HG03442 (cell line): ENCODE data around the gene OR2V2.
A peak's percentile ranks its signal among the peaks of the same experiment; 100 is the strongest.
"Not testable (repeated sequence)": the region's sequence is repeated elsewhere in the genome, so short reads cannot be mapped to it uniquely, and the experiment has no call there.

ENCODE experiments used
- ATAC-seq: cut with Tn5 transposase; IDR thresholded peaks from one replicate; pipeline ENCODE4 v1.9.1; 2021; ENCODE audit warnings: mild to moderate bottlenecking, moderate library complexity; ENCODE audit not compliant: unreplicated experiment

Gene OR2V2

DNA sequence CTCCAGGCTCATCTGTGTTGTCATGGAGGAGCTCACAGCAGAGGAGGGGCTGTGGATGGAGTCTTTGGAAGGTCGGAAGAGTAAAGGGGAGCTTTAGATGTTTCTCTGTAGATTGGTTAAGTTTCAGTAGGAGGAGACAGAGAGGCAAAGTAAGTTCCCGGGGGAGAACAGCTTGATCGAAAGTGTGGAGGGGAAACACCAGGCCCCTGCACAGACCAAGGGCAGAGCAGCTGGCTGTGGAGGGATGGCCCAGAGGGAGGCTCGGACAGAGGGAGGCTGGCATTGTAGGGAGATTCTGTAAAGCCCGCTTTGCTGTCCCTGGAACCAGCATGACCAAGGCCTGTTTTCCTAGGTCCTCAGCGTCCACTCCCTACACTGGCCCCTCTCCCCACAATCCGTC, 5.3 kb upstream of the OR2V2 start:
- no peak for ATAC-seq

DNA sequence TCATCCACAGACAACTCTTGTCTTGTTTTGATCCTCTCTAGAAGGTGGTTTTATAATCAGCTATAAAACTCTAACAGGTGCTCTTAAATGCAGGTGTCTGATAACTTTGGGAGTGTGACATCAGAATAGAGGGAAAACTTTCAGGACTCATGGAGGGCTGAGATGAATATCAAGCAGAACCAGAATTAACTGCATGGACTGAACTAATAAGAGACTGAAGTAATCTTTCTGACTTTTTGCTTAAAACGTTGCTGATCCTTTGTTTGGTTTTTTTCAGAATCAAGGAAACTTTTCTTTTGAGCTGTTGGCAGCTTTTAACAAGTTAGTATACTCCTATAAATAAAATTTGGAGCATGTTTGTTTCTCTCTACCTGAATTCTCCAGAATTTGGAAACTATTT, 2.3 kb upstream of the OR2V2 start:
- no peak for ATAC-seq

DNA sequence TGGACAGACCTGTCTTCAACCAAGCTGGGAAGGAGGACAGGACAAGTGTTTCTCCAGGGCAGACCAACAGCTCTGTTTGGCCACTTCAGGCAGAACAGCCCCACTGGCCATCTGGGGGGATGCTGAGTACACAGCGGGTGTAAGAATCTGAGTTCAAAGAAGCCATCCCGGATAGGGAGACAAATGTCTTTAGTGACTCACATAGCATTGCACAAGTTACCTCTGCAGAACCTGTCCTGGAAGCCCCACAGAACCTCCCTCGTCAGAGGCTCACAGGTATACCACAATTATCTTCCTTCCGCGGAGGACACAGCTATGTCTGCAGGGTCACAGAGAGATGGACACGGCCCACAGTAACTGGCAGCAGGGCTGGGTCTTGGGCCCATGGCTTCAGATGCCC, 2.0 kb downstream of the OR2V2 start:
- ATAC-seq, result no peak

DNA sequence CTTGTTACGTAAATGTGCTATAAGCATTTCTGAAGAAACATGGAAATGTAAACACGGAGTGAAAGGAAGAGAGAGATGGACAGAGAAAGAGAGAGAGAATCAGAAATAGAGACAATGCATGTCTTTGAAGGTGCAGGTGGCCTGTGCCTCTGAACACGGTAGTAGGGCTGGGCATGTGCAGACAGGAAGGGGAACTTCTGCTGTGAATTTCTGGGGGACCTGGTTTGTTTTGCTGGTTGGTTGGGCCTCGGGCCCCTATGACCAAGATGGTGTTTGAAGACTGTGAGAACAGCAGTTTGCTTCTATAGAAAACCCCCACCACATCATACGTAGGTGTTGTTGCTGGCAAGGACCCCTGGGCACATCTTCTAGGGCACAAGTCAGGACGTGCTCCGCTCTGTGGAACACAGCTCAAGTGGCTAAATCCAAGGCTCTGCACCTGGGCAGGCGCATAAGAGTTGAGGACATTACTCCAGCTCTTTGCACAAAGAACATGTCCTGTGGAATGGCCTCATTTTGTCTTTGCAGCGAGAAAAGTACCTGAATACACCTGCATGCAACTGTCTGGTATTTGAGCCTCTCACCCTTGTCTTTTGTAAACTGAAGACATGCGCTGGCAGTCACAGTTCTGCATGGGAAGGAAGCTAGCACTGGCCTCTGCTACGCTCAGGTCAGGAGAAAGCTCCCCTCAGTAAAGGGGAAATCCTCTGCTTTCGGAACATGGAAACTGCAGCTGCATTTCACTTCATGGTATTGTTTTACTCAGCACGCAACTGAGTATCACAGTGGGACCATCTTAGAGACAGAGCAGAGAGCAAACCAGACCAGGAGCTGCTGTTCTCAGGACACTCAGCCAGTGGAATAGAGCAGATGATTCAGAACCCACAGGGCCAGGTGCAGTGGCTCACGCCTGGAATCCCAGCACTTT, 2.7 kb downstream of the OR2V2 start:
- no peak for ATAC-seq

DNA sequence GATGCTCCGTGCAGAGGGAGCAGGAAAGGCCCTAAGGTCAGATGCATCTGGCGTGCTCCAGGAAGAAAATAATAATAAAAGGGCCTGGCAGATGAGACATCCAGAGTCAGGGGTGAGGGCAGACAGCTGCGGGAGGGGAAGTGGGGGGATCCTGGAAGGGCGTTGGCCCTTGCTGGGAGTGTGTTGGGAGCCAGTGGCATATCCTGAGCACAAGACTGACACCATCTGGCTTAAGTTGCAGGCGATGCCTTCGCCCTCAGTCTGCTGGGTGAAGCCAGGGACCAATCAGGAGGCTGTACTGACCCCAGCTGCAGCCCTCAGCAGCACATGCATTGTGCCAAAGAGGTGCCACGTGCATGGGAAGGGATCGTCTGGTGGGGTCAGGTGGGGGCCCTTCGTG, 3.8 kb downstream of the OR2V2 start:
- ATAC-seq, result no peak

DNA sequence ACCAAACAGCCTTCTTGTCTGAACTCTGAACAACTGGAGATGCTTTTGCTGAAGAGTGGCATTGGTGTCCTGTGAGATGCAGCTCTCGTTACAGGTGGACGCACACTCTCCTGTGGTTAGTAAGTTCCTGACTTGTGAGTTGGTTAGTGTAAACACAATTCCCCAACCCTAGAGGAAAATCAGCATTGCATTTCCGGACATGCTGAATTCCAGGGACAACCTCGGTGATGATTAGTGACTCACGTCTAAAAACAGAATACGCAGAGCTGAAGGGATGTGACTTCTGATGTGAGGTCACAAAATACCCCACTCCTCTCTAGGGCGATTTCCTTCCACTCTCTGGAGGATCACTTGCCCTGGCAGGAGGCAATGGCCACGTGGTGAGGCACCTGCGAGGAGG, 5.0 kb downstream of the OR2V2 start:
- no peak for ATAC-seq

DNA sequence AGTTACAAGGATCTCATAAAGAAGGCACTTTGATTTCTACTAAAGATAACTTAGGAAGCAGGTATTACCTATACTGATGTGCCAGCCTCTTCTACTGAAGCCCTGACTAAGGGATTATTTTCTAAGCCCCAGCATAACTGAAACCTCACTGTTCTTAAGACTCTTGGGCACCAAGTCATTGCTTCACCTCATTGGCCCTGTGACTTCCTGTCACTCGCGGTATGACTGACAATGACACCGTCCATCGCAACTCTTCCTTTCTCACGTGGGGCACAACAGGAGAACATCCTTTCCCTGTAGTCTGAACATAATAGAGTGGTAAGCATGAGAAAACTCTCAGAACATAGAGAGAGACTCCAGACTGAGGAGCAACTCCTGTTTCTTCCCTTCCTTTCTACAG, 6.4 kb downstream of the OR2V2 start:
- no peak for ATAC-seq

DNA sequence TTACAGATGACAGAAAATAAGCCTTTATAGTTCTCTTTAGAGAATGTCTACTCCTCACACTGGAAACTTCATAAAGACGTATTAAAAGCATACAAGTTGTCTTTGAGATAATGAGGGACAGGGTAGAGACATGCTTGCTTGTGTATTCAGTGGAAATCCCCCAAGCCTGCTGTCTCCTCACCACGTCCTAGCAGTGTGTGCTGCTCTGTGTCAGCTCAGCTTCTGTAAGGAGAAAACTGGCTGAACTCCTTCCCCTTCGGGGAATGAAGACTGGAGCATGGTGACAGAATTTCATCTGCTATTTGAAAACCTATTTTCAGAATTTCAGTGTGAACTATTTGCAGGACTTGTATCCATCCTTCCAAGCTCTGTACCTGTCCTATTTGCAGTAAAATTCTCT, 9.4 kb downstream of the OR2V2 start:
- no peak for ATAC-seq

DNA sequence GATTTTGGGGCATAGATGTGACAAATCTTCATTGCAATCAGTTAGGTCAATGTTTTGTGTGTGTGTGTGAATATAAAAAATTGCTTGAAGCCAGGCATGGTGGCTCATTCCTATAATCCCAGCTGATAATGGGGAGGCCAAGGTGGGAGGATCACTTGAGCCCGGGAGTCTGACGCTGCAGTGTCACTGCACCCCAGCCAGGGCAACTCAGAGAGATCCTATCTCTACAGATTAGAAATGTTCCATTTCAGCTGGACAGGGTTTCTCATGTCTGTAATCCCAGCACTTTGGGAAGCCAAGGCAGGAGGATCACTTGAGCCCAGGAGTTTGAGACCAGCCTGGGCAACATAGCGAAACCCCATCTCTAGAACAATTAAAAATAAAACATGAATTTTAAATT, 11.5 kb downstream of the OR2V2 start:
- ATAC-seq, result no peak

DNA sequence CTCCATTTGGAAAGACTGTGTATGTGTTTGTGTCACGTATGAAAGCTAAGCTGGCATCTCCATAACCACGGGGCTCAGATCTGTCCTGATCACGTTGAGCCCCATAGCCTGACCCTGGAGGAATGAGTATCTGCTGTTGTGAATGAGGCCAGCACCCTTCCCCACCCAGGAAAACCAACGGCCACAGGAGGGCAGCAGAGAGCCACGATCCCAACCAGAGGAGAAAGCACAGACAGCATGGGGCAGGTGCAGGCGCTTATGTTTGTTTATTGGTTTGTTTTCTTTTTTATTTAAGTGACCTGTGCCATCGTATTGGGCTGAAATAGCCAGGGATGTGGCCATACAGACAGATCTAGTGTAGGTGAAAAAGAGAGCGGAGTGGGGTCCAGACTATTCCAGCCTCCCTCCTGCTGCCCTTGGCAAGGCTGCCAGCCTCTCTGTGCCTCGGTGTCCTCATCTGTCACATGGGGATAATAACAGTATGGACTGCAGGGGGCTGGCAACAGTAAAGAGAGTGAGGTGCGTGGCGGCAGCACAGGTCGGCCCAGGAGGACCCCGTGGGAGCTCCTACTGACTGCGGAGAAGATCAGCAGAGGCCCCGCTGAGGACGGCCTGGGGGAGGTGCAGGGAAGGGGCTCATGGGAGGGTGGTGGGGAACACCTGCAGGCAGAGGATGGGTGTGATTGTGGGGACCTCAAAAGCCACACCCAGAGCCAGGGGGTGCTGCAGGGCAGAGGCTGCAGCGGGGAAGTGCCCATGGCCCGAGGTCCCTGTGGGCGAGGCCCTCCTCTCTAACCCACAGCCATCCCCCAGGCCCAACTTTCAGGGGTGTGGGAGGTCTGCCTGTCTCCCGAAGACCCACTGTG, 12.1 kb downstream of the OR2V2 start:
- ATAC-seq, result peak; percentile 62

DNA sequence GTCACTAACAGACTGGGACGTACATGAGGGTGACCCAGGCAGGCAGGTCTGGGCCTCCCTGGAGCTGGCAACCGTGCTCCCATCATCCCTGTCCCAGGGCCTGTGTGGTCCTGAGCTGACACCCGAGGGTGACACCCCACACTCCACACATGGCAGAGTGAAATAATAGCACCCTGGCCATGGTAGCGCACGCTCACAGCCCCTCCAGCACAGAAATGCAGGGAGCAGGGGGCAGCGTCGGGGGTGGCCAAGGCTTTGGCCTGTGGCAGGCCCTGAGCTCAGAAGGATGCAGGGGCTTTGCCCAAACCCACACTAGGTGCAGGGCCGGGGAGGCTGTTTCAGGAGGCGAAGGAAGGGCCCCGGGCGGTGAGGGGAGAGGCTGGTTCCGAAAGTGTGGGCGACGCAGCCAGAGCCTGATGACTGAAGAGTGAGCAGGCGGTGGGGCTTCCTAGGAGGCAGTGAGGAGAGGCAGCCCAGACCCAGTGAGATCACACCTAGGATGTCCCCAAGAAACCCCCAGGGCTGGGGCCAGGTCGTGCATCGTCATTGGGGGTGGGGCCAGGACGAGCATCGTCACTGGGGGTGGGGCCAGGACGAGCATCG, 12.9 kb downstream of the OR2V2 start:
- ATAC-seq, result peak; percentile 63

DNA sequence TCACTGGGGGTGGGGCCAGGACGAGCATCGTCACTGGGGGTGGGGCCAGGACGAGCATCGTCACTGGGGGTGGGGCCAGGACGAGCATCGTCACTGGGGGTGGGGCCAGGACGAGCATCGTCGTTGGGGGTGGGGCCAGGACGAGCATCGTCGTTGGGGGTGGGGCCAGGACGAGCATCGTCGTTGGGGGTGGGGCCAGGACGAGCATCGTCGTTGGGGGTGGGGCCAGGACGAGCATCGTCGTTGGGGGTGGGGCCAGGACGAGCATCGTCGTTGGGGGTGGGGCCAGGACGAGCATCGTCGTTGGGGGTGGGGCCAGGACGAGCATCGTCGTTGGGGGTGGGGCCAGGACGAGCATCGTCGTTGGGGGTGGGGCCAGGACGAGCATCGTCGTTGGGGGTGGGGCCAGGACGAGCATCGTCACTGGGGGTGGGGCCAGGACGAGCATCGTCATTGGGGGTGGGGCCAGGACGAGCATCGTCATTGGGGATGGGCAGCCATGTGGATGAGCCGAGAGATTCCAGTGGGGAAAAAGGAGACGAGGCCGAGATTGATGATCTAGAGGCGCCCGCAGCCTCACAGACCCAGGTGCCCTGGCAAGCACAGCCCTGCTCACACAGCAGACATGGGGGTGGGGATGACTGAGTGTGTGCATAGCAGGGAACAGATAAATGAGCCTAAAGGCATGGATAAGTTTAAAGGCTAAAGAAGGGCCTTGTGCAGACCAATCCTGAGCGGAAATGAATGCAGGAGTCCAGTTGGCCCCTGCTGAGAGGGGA, 13.6 kb downstream of the OR2V2 start:
- not testable (repeated sequence) for ATAC-seq

DNA sequence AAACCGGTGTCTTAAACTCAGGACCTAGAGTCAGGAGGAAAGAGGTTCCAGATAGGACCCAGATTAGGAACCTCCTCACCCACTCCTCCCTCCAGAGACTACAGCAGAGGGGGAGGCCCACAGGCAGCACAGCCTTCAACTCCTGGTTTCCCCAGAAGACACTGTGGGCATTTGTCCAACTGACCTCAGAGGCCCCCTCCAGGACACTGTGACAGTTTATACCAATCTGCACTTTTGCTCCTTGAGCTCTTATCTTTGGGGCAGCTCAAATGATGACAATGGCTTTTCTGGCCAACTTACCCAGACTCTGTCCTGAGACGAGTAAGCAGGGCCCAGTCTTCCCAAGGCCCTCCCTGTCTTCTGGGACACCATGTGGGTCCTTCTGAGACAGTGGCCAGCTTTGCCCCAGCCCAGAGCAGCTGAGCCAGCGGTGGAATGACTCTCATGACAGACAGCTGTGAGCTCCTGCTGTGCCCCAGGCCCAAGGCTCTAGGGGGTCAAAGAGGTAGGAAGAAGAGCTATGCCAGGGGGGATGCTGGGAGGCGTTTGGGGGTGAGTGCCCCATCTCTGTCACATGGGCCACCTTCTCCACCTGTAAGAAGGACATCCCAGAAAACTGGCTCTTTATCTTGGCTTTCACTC, 14.3 kb downstream of the OR2V2 start:
- ATAC-seq, result no peak

DNA sequence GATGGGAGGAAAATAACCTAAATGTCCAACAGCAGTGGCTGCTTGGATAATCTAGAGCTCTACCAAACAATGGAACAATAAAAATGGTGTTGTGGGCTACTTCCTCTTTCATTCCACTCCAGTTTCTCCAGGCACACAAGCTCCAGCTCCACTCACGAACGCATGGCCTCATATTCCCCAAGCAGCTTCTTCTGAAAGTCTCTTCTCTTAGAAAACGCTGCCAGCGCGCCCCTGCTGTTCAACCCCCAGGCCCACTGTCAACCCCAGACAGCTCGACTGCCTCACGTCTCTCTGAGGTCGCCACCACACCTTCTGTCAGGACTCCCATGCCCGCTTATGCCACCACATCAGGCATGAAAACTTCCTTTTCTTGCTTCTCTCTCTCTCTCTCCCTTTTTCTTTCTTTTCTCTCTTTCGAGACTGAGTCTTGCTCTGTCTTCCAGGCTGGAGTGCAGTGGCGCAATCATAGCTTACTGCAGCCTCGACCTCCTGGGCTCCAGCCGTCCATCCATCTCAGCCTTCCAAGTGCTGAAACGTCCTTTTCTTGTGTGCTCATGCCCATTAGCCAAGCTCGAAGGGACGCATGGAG, 16.2 kb downstream of the OR2V2 start:
- no peak for ATAC-seq

DNA sequence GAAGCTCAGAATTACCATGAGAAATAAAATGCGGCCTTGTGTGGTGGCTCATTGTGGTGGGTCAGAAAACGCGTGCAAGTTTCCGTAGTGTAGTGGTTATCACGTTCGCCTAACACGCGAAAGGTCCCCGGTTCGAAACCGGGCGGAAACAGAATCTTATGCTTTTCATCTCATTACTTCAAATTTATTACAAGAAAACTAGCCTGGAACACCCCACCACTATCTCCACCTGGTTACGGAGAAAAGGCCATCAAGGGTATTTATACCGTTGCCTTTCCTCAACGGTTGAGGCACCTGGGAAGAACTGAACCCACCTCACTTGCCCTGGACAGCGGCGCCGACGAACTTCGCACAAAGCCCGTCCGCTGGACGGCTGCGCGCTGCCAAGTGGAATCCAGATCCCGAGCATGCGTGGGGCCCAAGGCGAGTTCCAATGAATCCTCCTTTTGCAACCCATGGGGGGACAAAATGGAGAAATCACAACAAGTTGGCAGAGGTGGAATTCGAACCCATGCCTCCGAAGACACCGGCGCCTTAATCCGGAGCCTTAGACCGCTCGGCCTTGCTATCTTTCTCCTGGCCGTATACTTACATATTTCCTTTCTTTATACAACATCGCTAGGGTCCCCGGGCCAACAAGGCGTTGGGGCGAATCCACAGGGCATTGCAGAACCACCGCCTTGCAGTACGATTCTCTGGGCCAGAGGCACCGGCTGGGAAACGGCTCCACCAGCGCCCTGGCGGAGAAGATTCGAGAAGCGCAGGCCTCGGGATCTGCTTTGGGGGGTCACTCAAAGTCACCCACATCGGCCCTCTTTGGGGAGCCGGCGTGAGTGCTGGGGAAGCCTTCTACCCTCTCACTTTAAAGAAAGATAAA, 16.9 kb downstream of the OR2V2 start:
- ATAC-seq, result no peak

DNA sequence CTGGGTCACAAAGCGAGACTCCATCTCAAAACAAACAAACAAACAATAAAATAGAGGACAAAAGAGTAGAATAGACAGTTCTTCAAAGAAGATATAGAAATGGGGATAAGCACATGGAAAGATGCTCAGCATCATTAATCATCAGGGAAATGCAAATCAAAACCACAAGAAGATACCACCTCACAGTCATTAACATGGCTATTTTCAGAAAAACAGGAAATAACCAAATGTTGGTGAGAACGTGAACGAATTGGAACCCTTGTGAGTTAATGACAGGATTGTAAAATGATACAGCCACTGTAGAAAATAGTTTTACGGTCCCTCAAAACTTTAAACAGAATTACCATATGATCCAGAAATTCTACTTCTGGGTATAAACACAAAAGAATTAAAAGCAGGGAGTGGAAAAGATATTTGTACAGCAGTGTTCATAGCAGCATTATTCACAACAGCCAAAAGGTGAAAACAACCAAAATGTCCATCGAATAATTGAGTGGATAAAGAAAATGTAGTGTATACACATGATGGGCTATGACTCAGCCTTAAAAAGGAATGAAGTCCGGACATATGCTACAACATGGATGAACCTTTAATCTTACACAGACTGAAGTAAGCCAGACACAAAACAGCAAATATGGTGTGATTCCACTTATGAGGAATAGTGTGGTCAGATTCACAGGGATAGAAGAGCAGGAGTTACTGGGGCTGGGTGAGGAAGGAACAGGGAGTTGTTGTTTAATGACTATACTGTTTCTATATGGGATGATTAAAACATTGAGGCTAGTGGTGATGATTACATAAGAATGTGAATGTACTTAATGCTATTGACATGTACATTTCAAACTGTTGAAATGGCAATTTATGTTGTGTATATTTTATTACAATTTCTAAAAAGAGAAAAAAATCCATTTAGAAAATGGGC, 19.7 kb downstream of the OR2V2 start:
- ATAC-seq, result no peak

DNA sequence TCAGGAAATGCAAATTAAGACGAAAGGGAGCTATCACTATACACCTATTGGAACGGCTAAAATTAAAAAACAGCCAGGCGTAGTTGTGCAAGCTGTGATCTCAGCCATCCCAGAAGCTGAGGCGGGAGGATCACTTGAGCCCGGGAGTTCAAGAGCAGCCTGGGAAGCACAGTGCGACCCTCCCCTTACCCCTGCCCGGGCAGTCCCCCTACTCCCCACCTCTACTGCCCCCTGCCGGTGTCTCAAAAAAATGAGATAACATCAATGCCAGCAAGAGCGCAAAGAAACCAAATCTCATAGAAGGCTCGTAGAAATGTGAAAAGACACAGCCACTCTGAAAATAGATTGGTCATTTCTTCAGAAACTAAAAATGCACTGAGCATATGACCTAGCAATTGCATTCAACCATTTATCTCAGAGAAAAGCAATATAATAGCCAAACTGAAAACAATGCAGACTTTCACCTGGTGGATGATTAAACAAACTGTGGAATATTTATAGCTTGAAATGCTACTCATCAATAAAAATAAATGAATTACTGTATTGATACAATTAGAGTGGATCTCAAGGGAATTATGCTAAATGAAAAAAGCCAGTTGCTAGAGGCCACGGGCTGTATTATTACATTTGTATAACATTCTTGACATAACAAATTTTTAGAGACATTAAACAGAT, 20.6 kb downstream of the OR2V2 start:
- no peak for ATAC-seq
